ENCODE results near the gene KCNIP4. TPM values are rescaled to one million over a fixed set of nuclear protein-coding genes. Genes with fewer than 3 reads are reported as not detected.

The KCNIP4 gene
- total and polyA plus RNA-seq, 4 donors = not detected

GRCh38 chr4:21893136-21893535, 55.4 kb downstream of the KCNIP4 start:
- Histone ChIP-seq H3K27me3 (ENCODE audit: control insufficient read depth in 1 of 2, insufficient read depth in 2 of 2, low read length in 1 of 2) (no peaks in the 10 kb centered on the region), H3K4me3 (ENCODE audit: low read length in 2 of 2) (no peak overlapping the region), H3K9me3 (ENCODE audit: control insufficient read depth, low read length) (peaks cover 5% of the 10 kb centered on the region), H3K4me1 (ENCODE audit: control insufficient read depth in 1 of 2, insufficient read depth in 2 of 2, low read length in 2 of 2) (no peaks in the 10 kb centered on the region), H3K36me3 (ENCODE audit: control insufficient read depth in 1 of 2, insufficient read depth in 2 of 2, low read length in 1 of 2) (no peaks in the 10 kb centered on the region), H3K27ac (ENCODE audit: low read depth in 1 of 2, low read length in 2 of 2) (no peak overlapping the region)
- ATAC-seq (ENCODE audit: low FRiP score) (no peak), DNase-seq (no peak)
- intact Hi-C loops (cut with DNase I) = no loop called here
- 40 to 60% methylated on average over 5 of the region's 5 CpGs for WGBS, 2 donors

GRCh38 chr4:21890231-21890630, 58.3 kb downstream of the KCNIP4 start:
- Histone ChIP-seq H3K9me3 (ENCODE audit: control insufficient read depth, low read length) (no peaks in the 10 kb centered on the region), H3K27me3 (ENCODE audit: control insufficient read depth in 1 of 2, insufficient read depth in 2 of 2, low read length in 1 of 2) (no peaks in the 10 kb centered on the region), H3K36me3 (ENCODE audit: control insufficient read depth in 1 of 2, insufficient read depth in 2 of 2, low read length in 1 of 2) (no peaks in the 10 kb centered on the region), H3K4me3 (ENCODE audit: low read length in 2 of 2) (no peak overlapping the region), H3K27ac (ENCODE audit: low read depth in 1 of 2, low read length in 2 of 2) (no peak overlapping the region), H3K4me1 (ENCODE audit: control insufficient read depth in 1 of 2, insufficient read depth in 2 of 2, low read length in 2 of 2) (no peaks in the 10 kb centered on the region)
- no peak for DNase-seq
- ATAC-seq (ENCODE audit: low FRiP score) = no peak
- intact Hi-C loops (cut with DNase I) = no loop called here

- WGBS, 2 donors = 65 to 71% methylated on average over 3 of the region's 3 CpGs
- peaks cover 2% of the 10 kb centered on the region for H3K9me3 ChIP-seq (ENCODE audit: control insufficient read depth, low read length)
- no peaks in the 10 kb centered on the region for H3K27me3 ChIP-seq (ENCODE audit: control insufficient read depth in 1 of 2, insufficient read depth in 2 of 2, low read length in 1 of 2)
- H3K4me1 ChIP-seq (ENCODE audit: control insufficient read depth in 1 of 2, insufficient read depth in 2 of 2, low read length in 2 of 2) = no peaks in the 10 kb centered on the region
- no peak for ATAC-seq (ENCODE audit: low FRiP score)
- H3K36me3 ChIP-seq (ENCODE audit: control insufficient read depth in 1 of 2, insufficient read depth in 2 of 2, low read length in 1 of 2) = no peaks in the 10 kb centered on the region
- no peak for DNase-seq
- no peak overlapping the region for H3K4me3 ChIP-seq (ENCODE audit: low read length in 2 of 2)
- intact Hi-C loops (cut with DNase I) = no loop called here
- H3K27ac ChIP-seq (ENCODE audit: low read depth in 1 of 2, low read length in 2 of 2) = no peak overlapping the region
Measured at GRCh38 chr4:21888195-21888976, 60.2 kb downstream of the KCNIP4 start.

DNA sequence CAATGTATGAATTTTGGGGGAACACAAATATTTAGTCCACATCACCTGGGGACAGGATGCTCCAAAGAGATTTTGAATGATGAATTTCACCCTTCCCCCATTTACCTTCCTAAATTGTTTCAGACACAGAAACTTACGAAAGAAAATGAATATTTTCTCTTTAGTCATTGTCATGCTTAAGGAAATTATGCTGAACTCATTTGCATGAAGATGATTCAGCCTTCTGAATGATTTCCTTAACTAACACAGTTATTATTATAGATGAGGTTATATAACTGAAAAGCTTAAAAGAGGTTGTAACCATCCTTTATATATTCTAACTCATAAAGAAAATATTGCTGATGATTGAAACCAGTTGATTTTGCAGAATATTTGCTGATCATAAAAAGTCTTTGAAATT, 61.1 kb downstream of the KCNIP4 start:
- H3K27me3 ChIP-seq (ENCODE audit: control insufficient read depth in 1 of 2, insufficient read depth in 2 of 2, low read length in 1 of 2) = no peaks in the 10 kb centered on the region
- no peak for DNase-seq
- H3K4me1 ChIP-seq (ENCODE audit: control insufficient read depth in 1 of 2, insufficient read depth in 2 of 2, low read length in 2 of 2) = no peaks in the 10 kb centered on the region
- no peaks in the 10 kb centered on the region for H3K36me3 ChIP-seq (ENCODE audit: control insufficient read depth in 1 of 2, insufficient read depth in 2 of 2, low read length in 1 of 2)
- H3K4me3 ChIP-seq (ENCODE audit: low read length in 2 of 2) = no peak overlapping the region
- 62 to 72% methylated on average over 1 of the region's 1 CpG for WGBS, 2 donors
- intact Hi-C loops (cut with DNase I) = no loop called here
- H3K9me3 ChIP-seq (ENCODE audit: control insufficient read depth, low read length) = peaks cover 2% of the 10 kb centered on the region
- no peak overlapping the region for H3K27ac ChIP-seq (ENCODE audit: low read depth in 1 of 2, low read length in 2 of 2)
- no peak for ATAC-seq (ENCODE audit: low FRiP score)

- H3K9me3 ChIP-seq (ENCODE audit: control insufficient read depth, low read length) = peaks cover 2% of the 10 kb centered on the region
- 71 to 77% methylated on average over 5 of the region's 5 CpGs for WGBS, 2 donors
- no peaks in the 10 kb centered on the region for H3K4me1 ChIP-seq (ENCODE audit: control insufficient read depth in 1 of 2, insufficient read depth in 2 of 2, low read length in 2 of 2)
- H3K4me3 ChIP-seq (ENCODE audit: low read length in 2 of 2) = no peak overlapping the region
- ATAC-seq (ENCODE audit: low FRiP score) (no peak), DNase-seq (no peak)
- no peaks in the 10 kb centered on the region for H3K36me3 ChIP-seq (ENCODE audit: control insufficient read depth in 1 of 2, insufficient read depth in 2 of 2, low read length in 1 of 2)
- intact Hi-C loops (cut with DNase I) = no loop called here
- H3K27ac ChIP-seq (ENCODE audit: low read depth in 1 of 2, low read length in 2 of 2) = no peak overlapping the region
- no peaks in the 10 kb centered on the region for H3K27me3 ChIP-seq (ENCODE audit: control insufficient read depth in 1 of 2, insufficient read depth in 2 of 2, low read length in 1 of 2)
Measured at GRCh38 chr4:21885770-21886169, 62.8 kb downstream of the KCNIP4 start.

- Histone ChIP-seq H3K4me3 (ENCODE audit: low read length in 2 of 2) (no peak overlapping the region), H3K27ac (ENCODE audit: low read depth in 1 of 2, low read length in 2 of 2) (no peak overlapping the region), H3K9me3 (ENCODE audit: control insufficient read depth, low read length) (peaks cover 2% of the 10 kb centered on the region), H3K4me1 (ENCODE audit: control insufficient read depth in 1 of 2, insufficient read depth in 2 of 2, low read length in 2 of 2) (no peaks in the 10 kb centered on the region), H3K36me3 (ENCODE audit: control insufficient read depth in 1 of 2, insufficient read depth in 2 of 2, low read length in 1 of 2) (no peaks in the 10 kb centered on the region), H3K27me3 (ENCODE audit: control insufficient read depth in 1 of 2, insufficient read depth in 2 of 2, low read length in 1 of 2) (no peaks in the 10 kb centered on the region)
- DNase-seq = no peak
- WGBS, 2 donors = 60 to 67% methylated on average over 2 of the region's 2 CpGs
- ATAC-seq (ENCODE audit: low FRiP score) = no peak
- intact Hi-C loops (cut with DNase I) = no loop called here
Measured at GRCh38 chr4:21885241-21885640, 63.3 kb downstream of the KCNIP4 start.

- 76 to 85% methylated on average over 2 of the region's 2 CpGs for WGBS, 2 donors
- Histone ChIP-seq H3K27ac (ENCODE audit: low read depth in 1 of 2, low read length in 2 of 2) (no peak overlapping the region), H3K9me3 (ENCODE audit: control insufficient read depth, low read length) (peaks cover 2% of the 10 kb centered on the region), H3K36me3 (ENCODE audit: control insufficient read depth in 1 of 2, insufficient read depth in 2 of 2, low read length in 1 of 2) (no peaks in the 10 kb centered on the region), H3K27me3 (ENCODE audit: control insufficient read depth in 1 of 2, insufficient read depth in 2 of 2, low read length in 1 of 2) (no peaks in the 10 kb centered on the region), H3K4me1 (ENCODE audit: control insufficient read depth in 1 of 2, insufficient read depth in 2 of 2, low read length in 2 of 2) (no peaks in the 10 kb centered on the region), H3K4me3 (ENCODE audit: low read length in 2 of 2) (no peak overlapping the region)
- ATAC-seq (ENCODE audit: low FRiP score) (no peak), DNase-seq (no peak)
- intact Hi-C loops (cut with DNase I) = no loop called here
Measured at GRCh38 chr4:21884615-21885014, 64.0 kb downstream of the KCNIP4 start.

DNA sequence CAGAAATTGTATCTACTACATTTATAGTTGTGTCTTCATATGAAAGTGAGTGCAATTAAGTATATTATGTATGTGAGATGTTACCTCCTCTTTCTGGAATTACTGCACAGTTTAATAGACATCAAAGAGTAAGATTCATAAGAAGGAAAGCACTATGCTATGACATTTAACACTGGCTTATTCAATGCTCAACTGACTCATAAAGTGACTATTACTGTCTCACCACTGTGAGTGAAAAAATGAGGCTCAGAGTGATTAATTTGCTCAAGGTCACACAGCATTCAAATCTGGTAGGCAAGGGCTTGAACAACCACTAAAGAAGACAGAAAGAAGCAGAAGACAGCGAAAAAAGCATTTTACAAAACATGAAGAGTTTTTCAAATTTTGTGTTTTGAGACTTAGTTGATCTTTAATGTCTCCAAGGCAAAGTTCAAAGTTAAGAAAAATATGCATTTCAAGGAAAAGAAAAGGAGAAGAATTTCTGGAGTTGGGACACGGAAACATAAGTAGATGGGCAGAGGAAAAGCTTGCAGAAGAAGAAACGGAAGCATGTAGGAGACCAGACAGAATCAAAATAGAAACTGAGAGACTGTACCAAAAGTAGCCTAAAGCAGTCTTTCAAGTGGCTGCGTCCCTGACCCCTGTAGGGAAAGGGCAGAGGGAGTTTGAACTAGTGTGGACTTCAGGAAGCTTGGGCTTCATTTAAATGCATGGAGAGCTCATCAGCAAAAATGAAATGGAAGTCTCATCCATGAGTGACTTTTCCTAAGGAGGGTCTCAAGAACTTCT, 66.3 kb downstream of the KCNIP4 start:
- H3K4me1 ChIP-seq (ENCODE audit: control insufficient read depth in 1 of 2, insufficient read depth in 2 of 2, low read length in 2 of 2) = no peaks in the 10 kb centered on the region
- WGBS, 2 donors = 60 to 62% methylated on average over 4 of the region's 4 CpGs
- DNase-seq = no peak
- peaks cover 4% of the 10 kb centered on the region for H3K9me3 ChIP-seq (ENCODE audit: control insufficient read depth, low read length)
- ATAC-seq (ENCODE audit: low FRiP score) = no peak
- H3K4me3 ChIP-seq (ENCODE audit: low read length in 2 of 2) = no peak overlapping the region
- H3K27ac ChIP-seq (ENCODE audit: low read depth in 1 of 2, low read length in 2 of 2) = no peak overlapping the region
- intact Hi-C loops (cut with DNase I) = no loop called here
- no peaks in the 10 kb centered on the region for H3K36me3 ChIP-seq (ENCODE audit: control insufficient read depth in 1 of 2, insufficient read depth in 2 of 2, low read length in 1 of 2)
- no peaks in the 10 kb centered on the region for H3K27me3 ChIP-seq (ENCODE audit: control insufficient read depth in 1 of 2, insufficient read depth in 2 of 2, low read length in 1 of 2)

- no peaks in the 10 kb centered on the region for H3K36me3 ChIP-seq (ENCODE audit: control insufficient read depth in 1 of 2, insufficient read depth in 2 of 2, low read length in 1 of 2)
- DNase-seq (no peak), ATAC-seq (ENCODE audit: low FRiP score) (no peak)
- 69 to 71% methylated on average over 3 of the region's 3 CpGs for WGBS, 2 donors
- intact Hi-C loops (cut with DNase I) = no loop called here
- peaks cover 1% of the 10 kb centered on the region for H3K9me3 ChIP-seq (ENCODE audit: control insufficient read depth, low read length)
- no peak overlapping the region for H3K27ac ChIP-seq (ENCODE audit: low read depth in 1 of 2, low read length in 2 of 2)
- H3K4me1 ChIP-seq (ENCODE audit: control insufficient read depth in 1 of 2, insufficient read depth in 2 of 2, low read length in 2 of 2) = no peaks in the 10 kb centered on the region
- no peak overlapping the region for H3K4me3 ChIP-seq (ENCODE audit: low read length in 2 of 2)
- H3K27me3 ChIP-seq (ENCODE audit: control insufficient read depth in 1 of 2, insufficient read depth in 2 of 2, low read length in 1 of 2) = no peaks in the 10 kb centered on the region
Measured at GRCh38 chr4:21879187-21879586, 69.4 kb downstream of the KCNIP4 start.
